Measurements from ENCODE around the gene SUPV3L1. TPM values are rescaled to one million over a fixed set of nuclear protein-coding genes. Genes with fewer than 3 reads are reported as not detected.
"Not testable (repeated sequence)": the region's sequence is repeated elsewhere in the genome, so short reads cannot be mapped to it uniquely, and the experiment has no call there.

The SUPV3L1 gene
- total and polyA plus RNA-seq, 4 donors: 14.1 to 21.7 (median 17.5) TPM

GRCh38 chr10:69141304-69141703 is 38.7 kb upstream of the SUPV3L1 start:
- DNase-seq (ENCODE audit: low spot score): no peak
- H3K4me1 ChIP-seq (ENCODE audit: control insufficient read depth in 4 of 4, insufficient read depth in 4 of 4, low read length in 3 of 4): no peaks in the 10 kb centered on the region
- H3K4me3 ChIP-seq (ENCODE audit: low read depth in 1 of 3, low read length in 3 of 3): no peak overlapping the region
- H3K27ac ChIP-seq (ENCODE audit: low read depth in 1 of 2, low read length in 2 of 2): no peak overlapping the region
- WGBS: 89% methylated on average over 1 of the region's 1 CpG
- TF ChIP-seq RAD21 (IDR thresholded peaks at IDR 0.05): no peak
- TF ChIP-seq FOXA1 (IDR thresholded peaks at IDR 0.05): no peak
- no peak for TF ChIP-seq NR2F2 (IDR thresholded peaks at IDR 0.05)
- TF ChIP-seq ATF3 (IDR thresholded peaks at IDR 0.05): no peak
- TF ChIP-seq FOXA2 (IDR thresholded peaks at IDR 0.05): no peak
- peaks cover 0 to 6% (median 0%) of the 10 kb centered on the region in 4 donors for H3K36me3 ChIP-seq (ENCODE audit: control insufficient read depth in 4 of 4, insufficient read depth in 3 of 4, low read depth in 1 of 4, low read length in 3 of 4)
- no peak overlapping the region for H3K9ac ChIP-seq (ENCODE audit: low read depth in 1 of 2, low read length in 2 of 2)
- no peaks in the 10 kb centered on the region for H3K27me3 ChIP-seq (ENCODE audit: control insufficient read depth in 4 of 4, insufficient read depth in 4 of 4, low read length in 3 of 4)
- no peaks in the 10 kb centered on the region for H3K9me3 ChIP-seq (ENCODE audit: control insufficient read depth in 4 of 4, low read length in 3 of 4)

GRCh38 chr10:69142074-69142473 is 38.0 kb upstream of the SUPV3L1 start:
- not testable (repeated sequence) for H3K4me3 ChIP-seq (ENCODE audit: low read depth in 1 of 3, low read length in 3 of 3); H3K9me3 ChIP-seq (ENCODE audit: control insufficient read depth in 4 of 4, low read length in 3 of 4); H3K4me1 ChIP-seq (ENCODE audit: control insufficient read depth in 4 of 4, insufficient read depth in 4 of 4, low read length in 3 of 4); H3K27ac ChIP-seq (ENCODE audit: low read depth in 1 of 2, low read length in 2 of 2); H3K36me3 ChIP-seq (ENCODE audit: control insufficient read depth in 4 of 4, insufficient read depth in 3 of 4, low read depth in 1 of 4, low read length in 3 of 4); H3K9ac ChIP-seq (ENCODE audit: low read depth in 1 of 2, low read length in 2 of 2); H3K27me3 ChIP-seq (ENCODE audit: control insufficient read depth in 4 of 4, insufficient read depth in 4 of 4, low read length in 3 of 4); DNase-seq (ENCODE audit: low spot score)
- 96% methylated on average over 3 of the region's 3 CpGs for WGBS

- H3K4me3 ChIP-seq (ENCODE audit: low read depth in 1 of 3, low read length in 3 of 3): no peak overlapping the region
- no peak for DNase-seq (ENCODE audit: low spot score)
- 74% methylated on average over 3 of the region's 3 CpGs for WGBS
- peaks cover 0 to 2% (median 0%) of the 10 kb centered on the region in 4 donors for H3K36me3 ChIP-seq (ENCODE audit: control insufficient read depth in 4 of 4, insufficient read depth in 3 of 4, low read depth in 1 of 4, low read length in 3 of 4)
- H3K27me3 ChIP-seq (ENCODE audit: control insufficient read depth in 4 of 4, insufficient read depth in 4 of 4, low read length in 3 of 4): no peaks in the 10 kb centered on the region
- no peaks in the 10 kb centered on the region for H3K9me3 ChIP-seq (ENCODE audit: control insufficient read depth in 4 of 4, low read length in 3 of 4)
- H3K4me1 ChIP-seq (ENCODE audit: control insufficient read depth in 4 of 4, insufficient read depth in 4 of 4, low read length in 3 of 4): peaks cover 0 to 2% (median under 1%) of the 10 kb centered on the region in 4 donors
- H3K27ac ChIP-seq (ENCODE audit: low read depth in 1 of 2, low read length in 2 of 2): no peak overlapping the region
- no peak overlapping the region for H3K9ac ChIP-seq (ENCODE audit: low read depth in 1 of 2, low read length in 2 of 2)
- TF ChIP-seq TAF1 (conservative IDR thresholded peaks at IDR 0.05): no peak
- no peak for TF ChIP-seq FOXA2 (IDR thresholded peaks at IDR 0.05)
- no peak for TF ChIP-seq RXRA (IDR thresholded peaks at IDR 0.05)
- no peak for TF ChIP-seq FOXA1 (IDR thresholded peaks at IDR 0.05)
- TF ChIP-seq ATF3 (IDR thresholded peaks at IDR 0.05): no peak
- no peak for TF ChIP-seq EGR1 (IDR thresholded peaks at IDR 0.05; ENCODE audit: low read depth in 2 of 2)
- no peak for TF ChIP-seq YY1 (IDR thresholded peaks at IDR 0.05)
- no peak for TF ChIP-seq ZBTB33 (IDR thresholded peaks at IDR 0.05)
- no peak for TF ChIP-seq GABPA (IDR thresholded peaks at IDR 0.05 in 1 of 2, conservative IDR thresholded peaks at IDR 0.05 in 1 of 2)
Measured at GRCh38 chr10:69142983-69143382, 37.1 kb upstream of the SUPV3L1 start.

- no peak for DNase-seq (ENCODE audit: low spot score)
- Histone ChIP-seq H3K9me3 (ENCODE audit: control insufficient read depth in 4 of 4, low read length in 3 of 4) (no peaks in the 10 kb centered on the region), H3K4me1 (ENCODE audit: control insufficient read depth in 4 of 4, insufficient read depth in 4 of 4, low read length in 3 of 4) (peaks cover 0 to 5% (median under 1%) of the 10 kb centered on the region in 4 donors), H3K4me3 (ENCODE audit: low read depth in 1 of 3, low read length in 3 of 3) (no peak overlapping the region), H3K36me3 (ENCODE audit: control insufficient read depth in 4 of 4, insufficient read depth in 3 of 4, low read depth in 1 of 4, low read length in 3 of 4) (peaks cover 0 to 2% (median 0%) of the 10 kb centered on the region in 4 donors), H3K27me3 (ENCODE audit: control insufficient read depth in 4 of 4, insufficient read depth in 4 of 4, low read length in 3 of 4) (no peaks in the 10 kb centered on the region), H3K9ac (ENCODE audit: low read depth in 1 of 2, low read length in 2 of 2) (no peak overlapping the region), H3K27ac (ENCODE audit: low read depth in 1 of 2, low read length in 2 of 2) (no peak overlapping the region)
- TF ChIP-seq SP1 (IDR thresholded peaks at IDR 0.05) (no peak), GABPA (IDR thresholded peaks at IDR 0.05 in 1 of 2, conservative IDR thresholded peaks at IDR 0.05 in 1 of 2) (no peak), JUND (IDR thresholded peaks at IDR 0.05) (no peak), EGR1 (IDR thresholded peaks at IDR 0.05; ENCODE audit: low read depth in 2 of 2) (no peak), ZBTB33 (IDR thresholded peaks at IDR 0.05) (no peak), HNF4A (conservative IDR thresholded peaks at IDR 0.05) (no peak)
- WGBS: 96% methylated on average over 1 of the region's 1 CpG
Measured at GRCh38 chr10:69145329-69145728, 34.7 kb upstream of the SUPV3L1 start.
